K562 (cell line): ENCODE results near the gene ZSCAN22. TPM values are rescaled to one million over a fixed set of nuclear protein-coding genes. Genes with fewer than 3 reads are reported as not detected.

Source experiments
- ATAC-seq: fragments of 200-7000 bp; cut with Tn5 transposase; 3 replicates; pipeline ENCODE4 v1.9.1; 2020; ENCODE audit warnings: moderate library complexity
- BruUV-seq: library from RNA; stranded (reverse); fragments of 400-500 nt; replicated peaks from 2 replicates; lab custom pipeline; 2021; lab: Mats Ljungman, UMichigan
- CTCF ChIA-PET: fragments of 300-600 bp; formaldehyde crosslinking; extraction: SDS; loops from one replicate; lab custom pipeline; 2021; ENCODE audit warnings: low intra/inter-chr PET ratio; lab: Yijun Ruan, JAX
- POLR2A ChIA-PET: fragments of 300-600, 350-650 bp; sonication (Branson Sonifier 250); formaldehyde crosslinking; extraction: SDS; loops from one replicate; lab custom pipeline; 2021; ENCODE audit warnings: antibody characterized with exemption, inconsistent platforms; lab: Yijun Ruan, JAX
- DNase-seq, 4 experiments: peaks; one replicate each; pipeline versions ENCODE4 v3.0.0 to v3.0.0-alpha.2; 2011 to 2018; ENCODE audit warnings: low spot score in 3 of 4, mixed read lengths in 3 of 4; ENCODE audit errors: extremely low read depth in 1 of 4
- FAIRE-seq: peaks from 2 replicates; lab custom pipeline; 2011; peaks lifted over from hg19 to GRCh38; lab: Jason Lieb, UNC
- H2AFZ ChIP-seq: 2 replicates; pipeline ENCODE4 v1.6.0; 2011; ENCODE audit warnings: low read depth, low read length, control low read depth, inconsistent platforms
- H3K27ac ChIP-seq: fragments of 200-600 bp; 3 replicates; pipeline ENCODE4 v1.8.0; 2011; ENCODE audit warnings: low read depth, mild to moderate bottlenecking, control low read depth, inconsistent platforms, low read length, moderate library complexity, mixed read lengths; ENCODE audit errors: extremely low read depth
- H3K27me3 ChIP-seq, 2 experiments: fragments of 300-600 bp in 1 of 2; 2 replicates in 1 of 2; 3 replicates in 1 of 2; pipeline versions ENCODE4 v1.6.0 to v1.8.0; 2011; ENCODE audit warnings: inconsistent platforms in 2 of 2, low read length in 2 of 2, mild to moderate bottlenecking in 1 of 2, mixed read lengths in 1 of 2, moderate library complexity in 1 of 2; ENCODE audit not compliant: control insufficient read depth in 2 of 2, insufficient read depth in 2 of 2
- H3K36me3 ChIP-seq: fragments of 300-600 bp; 3 replicates; pipeline ENCODE4 v1.8.0; 2011; ENCODE audit warnings: mild to moderate bottlenecking, low read length, inconsistent platforms; ENCODE audit not compliant: control insufficient read depth, insufficient read depth
- H3K4me1 ChIP-seq, 2 experiments: fragments of 200-600 bp in 1 of 2; replicated peaks in 1 of 2; 2 replicates in 1 of 2; 3 replicates in 1 of 2; pipeline versions ENCODE4 v1.5.1 to v1.8.0; 2011; ENCODE audit warnings: inconsistent platforms in 2 of 2, low read length in 2 of 2, mild to moderate bottlenecking in 1 of 2, mixed read lengths in 1 of 2, moderate library complexity in 1 of 2; ENCODE audit not compliant: control insufficient read depth in 2 of 2, insufficient read depth in 2 of 2
- H3K4me2 ChIP-seq: 2 replicates; pipeline ENCODE4 v1.6.1; 2011; ENCODE audit warnings: low read length, control low read depth, inconsistent platforms, mixed read lengths; ENCODE audit not compliant: insufficient read depth
- H3K4me3 ChIP-seq: fragments of 200-600 bp; sonication (generic), shearing (Covaris generic); 2 replicates; pipeline ENCODE4 v1.5.1; 2016; ENCODE audit warnings: control low read depth, inconsistent platforms
- H3K79me2 ChIP-seq: fragments of 200-600 bp; 3 replicates; pipeline ENCODE4 v1.8.0; 2011; ENCODE audit warnings: low read length, inconsistent platforms; ENCODE audit not compliant: control insufficient read depth, insufficient read depth
- H3K9ac ChIP-seq, 2 experiments: 2 replicates each; pipeline versions ENCODE4 v1.6.0 to v1.6.1; 2011; ENCODE audit warnings: low read depth in 2 of 2, low read length in 2 of 2, control low read depth in 1 of 2, inconsistent platforms in 1 of 2, mild to moderate bottlenecking in 1 of 2, mixed read lengths in 1 of 2; ENCODE audit not compliant: insufficient read depth in 1 of 2
- H3K9me1 ChIP-seq: one replicate; pipeline ENCODE4 v1.6.0; 2011; ENCODE audit warnings: inconsistent platforms, mild to moderate bottlenecking, low read length, moderate library complexity; ENCODE audit not compliant: control insufficient read depth, insufficient read depth
- H3K9me3 ChIP-seq: replicated peaks from 2 replicates; pipeline ENCODE4 v1.5.1; 2011; ENCODE audit warnings: low read depth, low read length, inconsistent platforms; ENCODE audit not compliant: control insufficient read depth, insufficient read depth
- H4K20me1 ChIP-seq: replicated peaks from 2 replicates; pipeline ENCODE4 v1.6.1; 2011; ENCODE audit warnings: low read length, inconsistent platforms, mixed read lengths; ENCODE audit not compliant: control insufficient read depth, insufficient read depth
- REST ChIP-seq, 2 experiments: fragments of 450-650 bp; formaldehyde crosslinking in 1 of 2; IDR thresholded peaks; 2 replicates each; pipeline versions ENCODE4 v1.4.0 to v1.6.1; 2014 to 2020; ENCODE audit warnings: mild to moderate bottlenecking in 2 of 2, borderline replicate concordance in 1 of 2, low read depth in 1 of 2
- ZNF175 ChIP-seq: fragments of 200-800 bp; sonication (Bioruptor generic); IDR thresholded peaks from 2 replicates; pipeline ENCODE4 v1.6.1; 2016; ENCODE audit warnings: low read depth, mild to moderate bottlenecking, missing genetic modification characterization, missing compliant biosample characterization
- WGBS: fragments of 100-300 bp; shearing (Covaris generic); methylation state at CpG from one replicate; pipeline ENCODE4 v1.1.6; 2016; ENCODE audit warnings: low coverage, mixed read lengths; ENCODE audit not compliant: insufficient coverage; ENCODE audit errors: missing lambda C conversion rate; 5-methylcytosine and 5-hydroxymethylcytosine counted together
- in situ Hi-C: fragments of 300-500 bp; cut with MboI; formaldehyde crosslinking; loops from 4 replicates; pipeline ENCODE4 v1.15.0; 2018; ENCODE audit warnings: inconsistent platforms, mixed read lengths
- intact Hi-C: fragments of 100-400 bp; cut with micrococcal nuclease; formaldehyde crosslinking; loops from 2 replicates; pipeline ENCODE4 v1.14.2; 2022
- polyA plus RNA-seq, 8 experiments: library from polyadenylated mRNA; depleted of rRNA in 4 of 8; stranded (reverse) in 5 of 8; unstranded in 3 of 8; fragments of >200 nt; fragmentation: Nextera tagmentation in 2 of 8; fragmentation: Illumina TruSeq in 1 of 8; extraction: Ambion mirVana in 2 of 8; extraction: Trizol in 1 of 8; gene quantifications; 2 replicates each; pipeline versions ENCODE4 v1.2.1 to v1.2.3, GENCODE V29; 2011 to 2014; ENCODE audit warnings: inconsistent platforms in 1 of 8, missing spikeins in 1 of 8
- total RNA-seq, 7 experiments: library from RNA; depleted of rRNA in 6 of 7; stranded (reverse); fragments of >200 nt in 6 of 7; fragmentation: Illumina TruSeq in 2 of 7; extraction: Trizol in 2 of 7; gene quantifications; 2 replicates each; pipeline versions ENCODE4 v1.2.1 to v1.2.3, GENCODE V29; 2011 to 2021; ENCODE audit warnings: low replicate concordance in 1 of 7

ZSCAN22 gene
- total and polyA plus RNA-seq, 9 of the 15 experiments (the other 6 are each of a cell fraction or from before 2014, with no cell fraction given) = 0.98 to 5.3 (median 3.0) TPM

GRCh38 chr19:58300620-58301019, 26.2 kb upstream of the ZSCAN22 start:
- H4K20me1 ChIP-seq = no peaks in the 10 kb centered on the region
- TF ChIP-seq REST (IDR thresholded peaks at IDR 0.05; ENCODE audit: borderline replicate concordance) (peak; percentile 45), REST (CRISPR knock-in tag; IDR thresholded peaks at IDR 0.05; ENCODE audit: low read depth) (no peak), ZNF175 (no peak)
- intact Hi-C loops = no loop called here
- ChIA-PET CTCF (no interaction called here), POLR2A (interaction anchor here (0.6 to 1.3 kb wide), 4 partner anchors 11 to 275 kb away, joined by 3 to 6 read pairs (median 4); no protein-coding TSS in a partner anchor)
- H2AFZ ChIP-seq = no peak overlapping the region
- FAIRE-seq (no peak), DNase-seq (no peak), ATAC-seq (no peak)
- H3K79me2 ChIP-seq = peaks cover 9% of the 10 kb centered on the region
- no peak overlapping the region for H3K4me3 ChIP-seq
- in situ Hi-C loops = no loop called here
- no peaks in the 10 kb centered on the region for H3K9me1 ChIP-seq
- no TSS peak for BruUV-seq
- peaks cover 7 to 9% of the 10 kb centered on the region in 2 experiments; a peak in 4 of 5 replicates for H3K4me1 ChIP-seq
- H3K9me3 ChIP-seq = no peaks in the 10 kb centered on the region; the same call in 1 of the 2 replicates
- 92% methylated on average over 5 of the region's 7 CpGs for WGBS
- no peak overlapping the region for H3K9ac ChIP-seq
- H3K27me3 ChIP-seq = no peaks in the 10 kb centered on the region
- no peak overlapping the region for H3K4me2 ChIP-seq
- peaks cover 44% of the 10 kb centered on the region for H3K36me3 ChIP-seq
- no peak overlapping the region for H3K27ac ChIP-seq
